Tibial artery (tissue), 4 donors: ENCODE results near the gene MBD2.

Experiments used
- DNase-seq, 2 donors: peaks; one replicate each; pipeline ENCODE4 v3.0.0-alpha.2; 2019
- H3K27ac ChIP-seq, 2 donors: fragments of 200-600 bp; sonication (generic) in 1 of 2; 1 replicate in 1 of 2; 2 replicates in 1 of 2; pipeline ENCODE4 v1.5.1; 2018 to 2019; ENCODE audit warnings: mild to moderate bottlenecking in 1 of 2
- H3K27me3 ChIP-seq, 2 donors: fragments of 200-600 bp; sonication (generic) in 1 of 2; one replicate each; pipeline versions ENCODE4 v1.5.1 to v1.6.0; 2016 to 2019
- H3K36me3 ChIP-seq, 3 donors: fragments of 200-600 bp; sonication (generic) in 2 of 3; one replicate each; pipeline ENCODE4 v1.5.1; 2016 to 2019; ENCODE audit warnings: mild to moderate bottlenecking in 2 of 3
- H3K4me1 ChIP-seq, 4 donors: fragments of 200-600 bp; sonication (generic) in 2 of 4; 1 replicate in 3 of 4; 2 replicates in 1 of 4; pipeline ENCODE4 v1.5.1; 2016 to 2019
- H3K4me3 ChIP-seq, 2 donors: fragments of 200-600 bp; sonication (generic) in 1 of 2; 1 replicate in 1 of 2; 2 replicates in 1 of 2; pipeline ENCODE4 v1.5.1; 2018 to 2019; ENCODE audit warnings: mild to moderate bottlenecking in 2 of 2
- H3K9me3 ChIP-seq, 3 donors: fragments of 200-600 bp; sonication (generic) in 1 of 3; one replicate each; pipeline ENCODE4 v1.5.1; 2016 to 2019
- intact Hi-C: fragments of 100-400 bp; cut with DNase I; formaldehyde crosslinking; loops from one replicate; pipeline ENCODE4 v1.15.0; 2023; ENCODE audit warnings: low total_unique reads
- TF ChIP-seq, protein P1 (sequence below), 2 experiments: fragments of 200-600 bp in 1 of 2; fragments of 450-650 bp in 1 of 2; IDR thresholded peaks; one replicate each; pipeline ENCODE4 v1.5.1; 2017 to 2019; ENCODE audit warnings: antibody characterized with exemption in 2 of 2, mild to moderate bottlenecking in 1 of 2, moderate library complexity in 1 of 2

MBD2 gene

DNA sequence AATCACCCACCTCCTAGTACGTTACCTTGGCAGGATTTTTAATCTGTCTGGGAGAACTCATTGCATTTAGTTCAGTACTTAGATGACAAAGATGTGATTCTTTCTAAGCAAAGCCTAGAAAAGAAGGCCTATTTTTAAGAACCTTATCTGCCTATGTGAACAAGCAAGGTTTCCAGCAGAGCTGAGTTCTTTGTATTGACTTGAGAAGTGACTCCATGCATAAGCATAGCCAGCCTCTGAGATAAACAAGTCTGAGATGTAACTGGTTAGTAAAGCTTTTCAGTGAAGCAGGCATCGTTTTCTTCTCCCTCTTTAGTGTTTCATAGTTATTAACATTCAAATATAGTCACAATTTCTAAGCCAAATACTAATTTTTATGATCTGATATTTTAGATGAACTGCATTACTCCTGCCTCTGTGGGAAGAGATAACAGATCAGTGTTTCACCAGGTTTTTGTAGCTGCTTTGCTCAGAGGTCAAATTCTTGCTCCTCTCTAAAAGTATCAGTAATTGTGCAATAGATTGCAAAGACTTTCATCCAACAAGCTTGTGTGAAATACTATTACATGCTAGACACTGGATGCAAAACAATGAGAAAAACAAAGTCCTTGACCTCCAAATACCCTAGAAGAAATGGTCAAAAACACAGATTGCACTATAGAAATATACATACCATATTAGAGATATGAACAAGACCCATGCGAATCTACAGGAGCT is 107.8 kb downstream of the MBD2 start:
- TF ChIP-seq, protein P1, sequence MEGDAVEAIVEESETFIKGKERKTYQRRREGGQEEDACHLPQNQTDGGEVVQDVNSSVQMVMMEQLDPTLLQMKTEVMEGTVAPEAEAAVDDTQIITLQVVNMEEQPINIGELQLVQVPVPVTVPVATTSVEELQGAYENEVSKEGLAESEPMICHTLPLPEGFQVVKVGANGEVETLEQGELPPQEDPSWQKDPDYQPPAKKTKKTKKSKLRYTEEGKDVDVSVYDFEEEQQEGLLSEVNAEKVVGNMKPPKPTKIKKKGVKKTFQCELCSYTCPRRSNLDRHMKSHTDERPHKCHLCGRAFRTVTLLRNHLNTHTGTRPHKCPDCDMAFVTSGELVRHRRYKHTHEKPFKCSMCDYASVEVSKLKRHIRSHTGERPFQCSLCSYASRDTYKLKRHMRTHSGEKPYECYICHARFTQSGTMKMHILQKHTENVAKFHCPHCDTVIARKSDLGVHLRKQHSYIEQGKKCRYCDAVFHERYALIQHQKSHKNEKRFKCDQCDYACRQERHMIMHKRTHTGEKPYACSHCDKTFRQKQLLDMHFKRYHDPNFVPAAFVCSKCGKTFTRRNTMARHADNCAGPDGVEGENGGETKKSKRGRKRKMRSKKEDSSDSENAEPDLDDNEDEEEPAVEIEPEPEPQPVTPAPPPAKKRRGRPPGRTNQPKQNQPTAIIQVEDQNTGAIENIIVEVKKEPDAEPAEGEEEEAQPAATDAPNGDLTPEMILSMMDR (IDR thresholded peaks at IDR 0.05), result no peak
- intact Hi-C loops, result no loop called here
- Histone ChIP-seq H3K4me1 (peaks cover 0 to 3% (median 0%) of the 10 kb centered on the region in 4 donors), H3K4me3 (no peak overlapping the region), H3K27me3 (no peaks in the 10 kb centered on the region), H3K9me3 (no peaks in the 10 kb centered on the region), H3K27ac (no peak overlapping the region), H3K36me3 (no peaks in the 10 kb centered on the region)
- DNase-seq, result no peak

DNA sequence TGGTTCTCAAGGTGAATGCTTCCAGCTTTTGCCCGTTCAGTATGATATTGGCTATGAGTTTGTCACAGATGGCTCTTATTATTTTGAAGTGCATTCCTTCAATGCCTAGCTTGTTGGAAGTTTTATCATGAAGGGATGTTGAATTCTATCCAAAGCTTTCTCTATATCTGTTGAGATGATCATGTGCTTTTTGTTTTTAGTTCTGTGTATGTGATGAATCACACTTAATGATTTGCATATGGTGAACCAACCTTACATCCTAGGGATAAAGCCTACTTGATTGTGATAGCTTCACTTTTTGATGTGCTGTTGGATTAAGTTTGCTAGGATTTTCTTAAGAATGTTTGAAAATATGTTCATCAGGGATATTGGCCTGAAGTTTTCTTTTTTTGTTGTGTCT is 112.1 kb downstream of the MBD2 start:
- intact Hi-C loops, result no loop called here
- Histone ChIP-seq H3K27ac (no peak overlapping the region), H3K4me1 (no peaks in the 10 kb centered on the region), H3K36me3 (no peaks in the 10 kb centered on the region), H3K4me3 (no peak overlapping the region), H3K9me3 (no peaks in the 10 kb centered on the region), H3K27me3 (no peaks in the 10 kb centered on the region)
- DNase-seq, result no peak
- TF ChIP-seq, protein P1 (IDR thresholded peaks at IDR 0.05), result no peak

DNA sequence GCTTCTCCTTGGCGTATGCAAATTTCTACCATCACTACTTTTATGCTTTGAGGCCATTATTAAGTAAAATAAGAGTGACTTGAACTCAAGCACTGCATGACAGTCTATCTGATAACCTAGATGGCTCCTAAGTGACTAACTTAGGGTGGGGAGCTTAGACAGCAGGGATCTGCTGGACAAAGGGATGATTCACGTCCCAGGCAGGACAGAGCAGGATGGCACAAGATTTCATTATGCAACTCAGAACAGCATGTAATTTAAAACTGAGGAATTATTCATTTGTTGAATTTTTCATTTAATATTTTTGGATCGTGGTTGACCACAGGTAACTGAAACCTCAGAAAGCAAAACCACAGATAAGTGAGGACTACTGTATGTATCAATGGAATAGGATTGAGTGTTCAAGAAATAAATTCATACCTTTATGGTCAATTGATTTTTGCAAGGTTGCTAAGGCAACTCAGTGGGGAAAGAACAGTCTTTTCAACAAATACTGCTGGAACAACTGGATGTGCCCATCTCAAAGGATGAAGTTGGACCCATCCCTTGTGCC is 115.3 kb downstream of the MBD2 start:
- Histone ChIP-seq H3K27me3 (no peaks in the 10 kb centered on the region), H3K27ac (no peak overlapping the region), H3K36me3 (no peaks in the 10 kb centered on the region), H3K4me1 (no peaks in the 10 kb centered on the region), H3K4me3 (no peak overlapping the region), H3K9me3 (no peaks in the 10 kb centered on the region)
- TF ChIP-seq, protein P1 (IDR thresholded peaks at IDR 0.05), result no peak
- no peak for DNase-seq
- intact Hi-C loops, result no loop called here

DNA sequence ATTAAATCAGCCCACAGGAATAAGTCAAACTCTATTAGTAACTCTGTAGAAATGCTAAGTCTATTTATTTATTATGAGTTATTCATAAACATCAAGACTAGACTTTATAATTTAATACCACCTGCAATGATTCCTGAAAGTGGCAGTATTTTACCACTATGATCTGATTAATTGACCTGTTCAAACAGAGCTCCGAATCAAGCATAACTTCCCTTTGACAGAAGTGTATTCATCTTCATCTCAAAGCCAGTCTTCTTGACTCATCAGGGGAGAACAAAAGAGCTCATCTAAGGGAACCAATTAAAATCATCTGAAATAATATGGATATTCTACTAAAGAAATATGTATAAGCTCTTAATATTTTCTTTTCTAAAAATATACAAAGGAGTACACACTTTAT is 122.3 kb downstream of the MBD2 start:
- H3K27me3 ChIP-seq, result no peaks in the 10 kb centered on the region
- no peaks in the 10 kb centered on the region for H3K36me3 ChIP-seq
- H3K27ac ChIP-seq, result no peak overlapping the region
- H3K9me3 ChIP-seq, result no peaks in the 10 kb centered on the region
- intact Hi-C loops, result no loop called here
- DNase-seq, result no peak
- no peak overlapping the region for H3K4me3 ChIP-seq
- TF ChIP-seq, protein P1 (IDR thresholded peaks at IDR 0.05), result no peak
- no peaks in the 10 kb centered on the region for H3K4me1 ChIP-seq
